Stomach (tissue), 4 donors: ENCODE data around the gene MSI2.

ENCODE experiments used
- CTCF ChIP-seq, 7 experiments: fragments of 450-650 bp in 4 of 7; fragments of 200-600 bp in 3 of 7; sonication (generic) in 3 of 7; IDR thresholded peaks; one replicate each; pipeline ENCODE4 v1.5.1; 2016 to 2019; ENCODE audit warnings: antibody characterized with exemption in 7 of 7, control low read depth in 2 of 7, mild to moderate bottlenecking in 1 of 7
- EP300 ChIP-seq: sonication (generic); formaldehyde crosslinking; IDR thresholded peaks from one replicate; pipeline ENCODE4 v1.6.1; 2017; ENCODE audit warnings: antibody characterized with exemption
- POLR2A ChIP-seq, 4 donors: fragments of 450-650 bp; IDR thresholded peaks; one replicate each; pipeline ENCODE4 v1.6.1; 2016; ENCODE audit warnings: antibody characterized with exemption in 4 of 4, control low read depth in 2 of 4, mild to moderate bottlenecking in 1 of 4, moderate library complexity in 1 of 4
- POLR2AphosphoS5 ChIP-seq, 3 donors: sonication (generic); formaldehyde crosslinking; IDR thresholded peaks; one replicate each; pipeline ENCODE4 v1.6.1; 2016; ENCODE audit warnings: antibody characterized with exemption in 3 of 3

GRCh38 chr17:57666201-57666870 lies 410.0 kb downstream of the MSI2 start:
- no peak for TF ChIP-seq POLR2AphosphoS5 (IDR thresholded peaks at IDR 0.05)
- no peak for TF ChIP-seq CTCF (IDR thresholded peaks at IDR 0.05)
- TF ChIP-seq POLR2A (IDR thresholded peaks at IDR 0.05): no peak
- no peak for TF ChIP-seq EP300
